BLaER1 treated with 17β-estradiol and CSF1 and Interleukin-3, amounts not matched to agents 10 nM and 100 nM (cell line): ENCODE results near the gene PRR33.

Experiments used
- H3K27ac ChIP-seq, 11 experiments: shearing (Covaris generic); formaldehyde crosslinking; 2 replicates each; pipeline ENCODE4 v1.8.1; 2022
- H3K27me3 ChIP-seq, 11 experiments: shearing (Covaris generic); formaldehyde crosslinking; 2 replicates each; pipeline ENCODE4 v1.8.1; 2022
- H3K36me3 ChIP-seq, 11 experiments: shearing (Covaris generic); formaldehyde crosslinking; 2 replicates each; pipeline ENCODE4 v1.8.1; 2022
- H3K4me1 ChIP-seq, 10 experiments: shearing (Covaris generic); formaldehyde crosslinking; 2 replicates each; pipeline ENCODE4 v1.8.1; 2022
- H3K4me2 ChIP-seq, 11 experiments: shearing (Covaris generic); formaldehyde crosslinking; 2 replicates each; pipeline ENCODE4 v1.8.1; 2022
- H3K4me3 ChIP-seq, 10 experiments: shearing (Covaris generic); formaldehyde crosslinking; 2 replicates each; pipeline ENCODE4 v1.8.1; 2022
- H3K9ac ChIP-seq, 11 experiments: shearing (Covaris generic); formaldehyde crosslinking; 2 replicates each; pipeline ENCODE4 v1.8.1; 2022
- H3K9me3 ChIP-seq, 11 experiments: shearing (Covaris generic); formaldehyde crosslinking; replicated peaks in 1 of 11; 2 replicates each; pipeline ENCODE4 v1.8.1; 2022
- H4K20me1 ChIP-seq, 11 experiments: shearing (Covaris generic); formaldehyde crosslinking; 2 replicates each; pipeline ENCODE4 v1.8.1; 2022
- Cebpa-rat ChIP-seq, 11 experiments: shearing (Covaris generic); IDR thresholded peaks; 2 replicates each; pipeline ENCODE4 v1.8.1; 2022

The PRR33 gene

GRCh38 chr11:1929621-1930461, 38.1 kb upstream of the PRR33 start:
- Histone ChIP-seq H3K27ac (no peak overlapping the region), H3K9me3 (no peaks in the 10 kb centered on the region), H3K9ac (no peak overlapping the region), H3K4me2 (peak overlapping the region in 7 of 11 experiments; percentile 15 to 60 (median 48); a peak in 11 of 22 replicates), H3K27me3 (peaks cover 0 to 4% (median 0%) of the 10 kb centered on the region in 11 experiments; a peak in 1 of 22 replicates), H4K20me1 (no peaks in the 10 kb centered on the region; a peak in 1 of 22 replicates), H3K4me1 (peaks cover 0 to 39% (median 29%) of the 10 kb centered on the region in 10 experiments; a peak in 18 of 20 replicates), H3K4me3 (no peak overlapping the region), H3K36me3 (no peaks in the 10 kb centered on the region)
- no peak for TF ChIP-seq Cebpa-rat (IDR thresholded peaks at IDR 0.05)

GRCh38 chr11:1928891-1929541, 37.3 kb upstream of the PRR33 start:
- Histone ChIP-seq H3K27ac (no peak overlapping the region), H3K27me3 (peaks cover 0 to 4% (median 0%) of the 10 kb centered on the region in 11 experiments; a peak in 1 of 22 replicates), H3K9me3 (no peaks in the 10 kb centered on the region), H3K4me2 (no peak overlapping the region), H3K9ac (no peak overlapping the region), H3K4me1 (peaks cover 0 to 33% (median 24%) of the 10 kb centered on the region in 10 experiments; a peak in 18 of 20 replicates), H3K36me3 (no peaks in the 10 kb centered on the region), H4K20me1 (no peaks in the 10 kb centered on the region; a peak in 1 of 22 replicates), H3K4me3 (no peak overlapping the region)
- no peak for TF ChIP-seq Cebpa-rat (IDR thresholded peaks at IDR 0.05)

- H3K27me3 ChIP-seq, result peaks cover 0 to 4% (median 0%) of the 10 kb centered on the region in 11 experiments; a peak in 1 of 22 replicates
- H3K4me1 ChIP-seq, result peaks cover 0 to 33% (median 24%) of the 10 kb centered on the region in 10 experiments; a peak in 18 of 20 replicates
- no peak overlapping the region for H3K27ac ChIP-seq
- H3K36me3 ChIP-seq, result no peaks in the 10 kb centered on the region
- no peaks in the 10 kb centered on the region for H3K9me3 ChIP-seq
- H3K9ac ChIP-seq, result no peak overlapping the region
- no peak overlapping the region for H3K4me3 ChIP-seq
- no peaks in the 10 kb centered on the region; a peak in 1 of 22 replicates for H4K20me1 ChIP-seq
- no peak overlapping the region for H3K4me2 ChIP-seq
- TF ChIP-seq Cebpa-rat (IDR thresholded peaks at IDR 0.05), result no peak
Measured at GRCh38 chr11:1928470-1928890, 36.8 kb upstream of the PRR33 start.

GRCh38 chr11:1927848-1928469, 36.3 kb upstream of the PRR33 start:
- no peak overlapping the region for H3K9ac ChIP-seq
- peaks cover 0 to 37% (median 27%) of the 10 kb centered on the region in 10 experiments; a peak in 18 of 20 replicates for H3K4me1 ChIP-seq

GRCh38 chr11:1927026-1927847, 35.5 kb upstream of the PRR33 start:
- H3K9me3 ChIP-seq, result no peaks in the 10 kb centered on the region
- no peaks in the 10 kb centered on the region for H3K36me3 ChIP-seq
- H3K27ac ChIP-seq, result no peak overlapping the region
- peaks cover 0 to 4% (median 0%) of the 10 kb centered on the region in 11 experiments; a peak in 1 of 22 replicates for H3K27me3 ChIP-seq
- no peak overlapping the region for H3K4me3 ChIP-seq
- H3K4me1 ChIP-seq, result peaks cover 0 to 42% (median 33%) of the 10 kb centered on the region in 10 experiments; a peak in 18 of 20 replicates
- H3K4me2 ChIP-seq, result no peak overlapping the region; a peak in 2 of 22 replicates
- 0 out of 22 replicates have a peak overlapping the region, but pooled peaks of 1 of the 11 experiments have one; percentile 5 for H3K9ac ChIP-seq
- H4K20me1 ChIP-seq, result no peaks in the 10 kb centered on the region; a peak in 1 of 22 replicates
- TF ChIP-seq Cebpa-rat (IDR thresholded peaks at IDR 0.05), result no peak

More at GRCh38 chr11:1927848-1928469, 36.3 kb upstream of the PRR33 start:
- no peak for TF ChIP-seq Cebpa-rat (IDR thresholded peaks at IDR 0.05)
- no peak overlapping the region for H3K4me2 ChIP-seq
- peaks cover 0 to 4% (median 0%) of the 10 kb centered on the region in 11 experiments; a peak in 1 of 22 replicates for H3K27me3 ChIP-seq
- no peak overlapping the region for H3K4me3 ChIP-seq
- H4K20me1 ChIP-seq, result no peaks in the 10 kb centered on the region; a peak in 1 of 22 replicates
- no peak overlapping the region for H3K27ac ChIP-seq
- H3K36me3 ChIP-seq, result no peaks in the 10 kb centered on the region
- no peaks in the 10 kb centered on the region for H3K9me3 ChIP-seq

GRCh38 chr11:1926156-1927025, 34.7 kb upstream of the PRR33 start:
- TF ChIP-seq Cebpa-rat (IDR thresholded peaks at IDR 0.05), result no peak
- Histone ChIP-seq H3K36me3 (no peaks in the 10 kb centered on the region), H3K27me3 (peaks cover 0 to 3% (median 0%) of the 10 kb centered on the region in 11 experiments; a peak in 1 of 22 replicates), H3K9ac (0 out of 22 replicates have a peak overlapping the region, but pooled peaks of 1 of the 11 experiments have one; percentile 5), H3K9me3 (no peaks in the 10 kb centered on the region), H3K27ac (no peak overlapping the region), H3K4me2 (no peak overlapping the region; a peak in 2 of 22 replicates), H3K4me1 (peaks cover 0 to 42% (median 33%) of the 10 kb centered on the region in 10 experiments; a peak in 18 of 20 replicates), H4K20me1 (no peaks in the 10 kb centered on the region; a peak in 1 of 22 replicates), H3K4me3 (no peak overlapping the region)

GRCh38 chr11:1925373-1926155, 33.9 kb upstream of the PRR33 start:
- TF ChIP-seq Cebpa-rat (IDR thresholded peaks at IDR 0.05), result no peak
- H3K4me3 ChIP-seq, result no peak overlapping the region
- no peak overlapping the region for H3K9ac ChIP-seq
- no peak overlapping the region for H3K27ac ChIP-seq
- H3K4me2 ChIP-seq, result no peak overlapping the region
- no peaks in the 10 kb centered on the region for H3K36me3 ChIP-seq
- no peaks in the 10 kb centered on the region; a peak in 1 of 22 replicates for H4K20me1 ChIP-seq
- no peaks in the 10 kb centered on the region for H3K27me3 ChIP-seq
- no peaks in the 10 kb centered on the region for H3K9me3 ChIP-seq
- H3K4me1 ChIP-seq, result peaks cover 0 to 47% (median 37%) of the 10 kb centered on the region in 10 experiments; a peak in 18 of 20 replicates
